ENCODE measurements around the gene TICRR.

- TF ChIP-seq CTCF (IDR thresholded peaks at IDR 0.05; ENCODE audit: poor library complexity) (no peak), EZH2phosphoT487 (IDR thresholded peaks at IDR 0.05; ENCODE audit: low read depth, severe bottlenecking, unreplicated experiment) (no peak), EZH2 (IDR thresholded peaks at IDR 0.05; ENCODE audit: borderline replicate concordance) (no peak)
These were observed 81.0 kb downstream of the TICRR start for GRCh38 chr15:89656116-89656815.

Data from hepatocyte (in vitro differentiated cells).